Activated naive CD4-positive, alpha-beta T cell treated with anti-CD3 and anti-CD28 coated beads for 36 hours (primary cell): Measurements from ENCODE around the gene PRLR. TPM values are rescaled to one million over a fixed set of nuclear protein-coding genes. Genes with fewer than 3 reads are reported as not detected.
"Not testable (repeated sequence)": the region's sequence is repeated elsewhere in the genome, so short reads cannot be mapped to it uniquely, and the experiment has no call there.

Experiments
- CTCF ChIA-PET: fragments of 350-600 bp; sonication (Branson Sonifier 250); formaldehyde crosslinking; loops from one replicate; lab custom pipeline; 2021; ENCODE audit warnings: antibody characterized with exemption; lab: Charles Lee
- DNase-seq: peaks from one replicate; pipeline ENCODE4 v3.0.0-alpha.2; 2020
- H3K27ac Mint-ChIP-seq: one replicate; pipeline ENCODE4 v1.8.0; 2021; ENCODE audit warnings: mild to moderate bottlenecking, mixed read lengths
- H3K27me3 Mint-ChIP-seq: one replicate; pipeline ENCODE4 v1.8.0; 2021; ENCODE audit warnings: low read depth, mixed read lengths
- H3K36me3 Mint-ChIP-seq: one replicate; pipeline ENCODE4 v1.8.0; 2021; ENCODE audit warnings: low read depth, mixed read lengths
- H3K4me1 Mint-ChIP-seq: one replicate; pipeline ENCODE4 v1.8.0; 2021; ENCODE audit warnings: low read depth, mixed read lengths
- H3K4me3 Mint-ChIP-seq: one replicate; pipeline ENCODE4 v1.8.0; 2021; ENCODE audit warnings: mild to moderate bottlenecking, moderate library complexity, mixed read lengths
- H3K9me3 Mint-ChIP-seq: one replicate; pipeline ENCODE4 v1.8.0; 2021; ENCODE audit warnings: mixed read lengths
- intact Hi-C: fragments of 100-400 bp; cut with micrococcal nuclease; formaldehyde crosslinking; loops from one replicate; pipeline ENCODE4 v1.15.1; 2023
- total RNA-seq, 2 experiments: library from RNA; stranded (reverse); gene quantifications; one replicate each; pipeline ENCODE4 v1.2.3, GENCODE V29; 2021

The PRLR gene
- total RNA-seq, 2 experiments from 2014 or later = not detected

DNA sequence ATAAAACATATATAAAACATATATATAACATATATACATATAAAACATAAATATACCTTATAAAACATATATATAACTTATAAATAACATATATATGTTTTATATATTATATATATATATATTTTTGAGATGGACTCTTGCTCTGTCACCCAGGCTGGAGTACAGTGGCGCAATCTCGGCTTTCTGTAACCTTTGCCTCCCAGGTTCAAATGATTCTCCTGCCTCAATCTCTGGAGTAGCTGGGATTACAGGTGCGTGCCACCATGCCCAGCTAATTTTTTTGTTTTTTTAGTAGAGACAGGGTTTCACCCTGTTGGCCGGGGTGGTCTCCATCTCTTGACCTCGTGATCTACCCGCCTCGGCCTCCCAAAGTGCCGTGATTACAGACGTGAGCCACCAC is 128.6 kb downstream of the PRLR start:
- CTCF ChIA-PET, H3K4me3 Mint-ChIP-seq, H3K9me3 Mint-ChIP-seq, H3K36me3 Mint-ChIP-seq, H3K27ac Mint-ChIP-seq, H3K4me1 Mint-ChIP-seq, intact Hi-C loops, DNase-seq: not testable (repeated sequence)
- H3K27me3 Mint-ChIP-seq = peaks cover 24% of the 10 kb centered on the region

- Mint-ChIP-seq H3K27ac (no peak overlapping the region), H3K4me1 (no peaks in the 10 kb centered on the region), H3K4me3 (no peak overlapping the region), H3K27me3 (peaks cover 19% of the 10 kb centered on the region), H3K9me3 (no peaks in the 10 kb centered on the region), H3K36me3 (no peaks in the 10 kb centered on the region)
- DNase-seq = no peak
- CTCF ChIA-PET = no interaction called here
- intact Hi-C loops = no loop called here
These were observed 129.3 kb downstream of the PRLR start for GRCh38 chr5:35101016-35101415.

- no peak for DNase-seq
- Mint-ChIP-seq H3K36me3 (no peaks in the 10 kb centered on the region), H3K4me1 (no peaks in the 10 kb centered on the region), H3K4me3 (no peak overlapping the region), H3K27ac (no peak overlapping the region), H3K9me3 (no peaks in the 10 kb centered on the region), H3K27me3 (peaks cover 8% of the 10 kb centered on the region)
- CTCF ChIA-PET = no interaction called here
- intact Hi-C loops = no loop called here
These were observed 132.1 kb downstream of the PRLR start for GRCh38 chr5:35098214-35098613.

DNA sequence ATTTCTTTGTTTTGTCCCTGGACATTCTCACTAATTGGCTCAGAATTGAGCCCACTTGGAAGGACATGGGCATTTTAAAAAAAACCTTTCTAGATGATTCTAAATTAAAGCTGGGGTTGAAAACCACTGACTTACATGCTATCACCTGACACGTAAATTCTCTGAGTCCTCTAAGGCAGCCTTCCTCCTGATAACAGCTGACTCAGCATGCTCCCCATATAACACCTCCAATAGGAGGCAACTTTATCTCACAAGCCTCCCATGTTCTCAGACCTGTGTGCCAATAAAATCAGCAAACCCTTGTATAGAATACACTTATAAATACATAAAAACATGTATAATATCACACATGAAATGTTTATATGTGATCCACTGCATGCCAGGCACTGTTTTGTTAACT is 133.4 kb downstream of the PRLR start:
- Mint-ChIP-seq H3K4me3 (no peak overlapping the region), H3K27ac (no peak overlapping the region), H3K27me3 (peaks cover 1% of the 10 kb centered on the region), H3K36me3 (no peaks in the 10 kb centered on the region), H3K4me1 (no peaks in the 10 kb centered on the region), H3K9me3 (no peaks in the 10 kb centered on the region)
- CTCF ChIA-PET = no interaction called here
- DNase-seq = no peak
- intact Hi-C loops = no loop called here

DNA sequence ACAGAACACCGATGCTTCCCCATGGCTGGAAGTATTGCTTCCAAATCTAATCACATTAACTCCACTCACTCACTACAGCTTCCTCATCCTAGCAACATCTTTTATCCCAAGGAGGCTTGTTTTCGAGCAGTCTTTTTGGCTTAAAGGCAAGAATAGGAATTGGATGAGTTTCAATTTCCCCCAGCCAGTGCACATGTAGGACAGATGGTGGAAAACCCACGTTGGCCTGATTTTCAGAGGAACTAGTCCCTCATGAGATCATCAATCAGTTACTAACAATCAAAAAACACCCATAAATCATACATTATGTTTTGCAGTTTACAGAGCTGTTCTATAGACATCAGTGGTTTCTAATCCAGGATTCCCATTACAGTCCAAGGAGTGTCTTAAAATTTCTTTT is 134.1 kb downstream of the PRLR start:
- Mint-ChIP-seq H3K9me3 (no peaks in the 10 kb centered on the region), H3K27me3 (no peaks in the 10 kb centered on the region), H3K4me3 (no peak overlapping the region), H3K36me3 (no peaks in the 10 kb centered on the region), H3K27ac (no peak overlapping the region), H3K4me1 (no peaks in the 10 kb centered on the region)
- CTCF ChIA-PET = no interaction called here
- no peak for DNase-seq
- intact Hi-C loops = no loop called here

DNA sequence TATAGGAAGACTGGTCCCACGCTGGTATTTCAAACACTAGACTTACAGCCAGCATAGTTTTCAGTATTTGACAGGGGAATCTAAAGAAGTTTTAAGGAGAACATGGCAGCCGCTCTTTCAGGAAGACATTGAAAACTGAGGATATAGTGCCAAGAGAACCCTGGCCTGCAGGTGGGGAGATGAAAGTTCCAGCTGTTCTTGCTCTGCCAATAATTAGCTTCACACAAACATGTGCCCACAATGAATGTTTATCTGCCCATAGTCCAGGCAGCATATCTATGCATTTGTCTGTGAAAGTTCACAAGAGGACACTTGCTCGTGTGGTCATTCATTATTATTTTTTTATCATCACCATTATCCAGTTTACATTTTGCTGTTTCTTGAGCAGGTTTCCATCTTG is 134.9 kb downstream of the PRLR start:
- intact Hi-C loops = no loop called here
- H3K27ac Mint-ChIP-seq = no peak overlapping the region
- H3K27me3 Mint-ChIP-seq = no peaks in the 10 kb centered on the region
- no peaks in the 10 kb centered on the region for H3K9me3 Mint-ChIP-seq
- H3K4me1 Mint-ChIP-seq = no peaks in the 10 kb centered on the region
- CTCF ChIA-PET = no interaction called here
- no peak for DNase-seq
- no peaks in the 10 kb centered on the region for H3K36me3 Mint-ChIP-seq
- no peak overlapping the region for H3K4me3 Mint-ChIP-seq

DNA sequence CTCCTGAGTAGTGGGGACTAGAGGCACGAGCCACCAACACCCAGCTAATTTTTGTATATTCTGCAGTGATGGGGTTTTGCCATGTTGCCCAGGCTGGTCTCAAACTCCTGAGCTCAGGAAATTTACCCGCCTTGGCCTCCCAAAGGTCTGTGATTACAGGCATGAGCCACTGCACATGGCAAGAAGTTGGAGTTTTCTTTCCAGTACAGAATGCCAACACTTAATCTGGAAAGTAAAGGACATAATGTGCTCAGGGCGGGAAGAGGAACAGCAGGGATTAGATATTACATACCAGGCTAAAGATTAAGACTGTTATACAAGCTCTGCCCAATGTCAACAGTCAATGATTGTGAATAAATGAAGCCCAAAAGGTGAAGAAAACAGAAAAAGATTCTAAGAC is 135.3 kb downstream of the PRLR start:
- Mint-ChIP-seq H3K4me1 (no peaks in the 10 kb centered on the region), H3K4me3 (no peak overlapping the region), H3K27me3 (no peaks in the 10 kb centered on the region), H3K36me3 (no peaks in the 10 kb centered on the region), H3K9me3 (no peaks in the 10 kb centered on the region), H3K27ac (no peak overlapping the region)
- no peak for DNase-seq
- CTCF ChIA-PET = no interaction called here
- intact Hi-C loops = no loop called here

DNA sequence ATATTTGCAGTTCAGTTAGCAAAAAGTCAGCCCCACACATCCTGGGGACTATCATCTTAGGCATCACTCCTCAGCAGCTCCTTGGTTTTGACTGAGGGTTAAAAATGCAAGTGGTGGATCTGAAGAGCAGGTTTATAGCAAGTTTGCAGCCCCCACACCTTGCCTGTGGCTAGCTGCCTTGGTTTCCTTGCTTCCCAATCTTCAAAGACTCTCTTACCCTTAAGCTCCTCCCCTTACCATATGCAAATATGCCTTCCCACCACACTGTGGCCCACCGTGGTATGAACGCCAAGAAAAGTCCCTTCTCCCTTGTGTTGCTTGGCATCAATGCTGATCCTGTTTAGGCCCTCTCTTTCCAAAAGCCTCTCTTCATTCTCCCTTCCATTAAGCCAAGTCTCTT is 137.6 kb downstream of the PRLR start:
- DNase-seq = no peak
- Mint-ChIP-seq H3K9me3 (no peaks in the 10 kb centered on the region), H3K27me3 (no peaks in the 10 kb centered on the region), H3K36me3 (no peaks in the 10 kb centered on the region), H3K27ac (no peak overlapping the region), H3K4me1 (no peaks in the 10 kb centered on the region), H3K4me3 (no peak overlapping the region)
- CTCF ChIA-PET = interaction anchor here (1.0 kb wide), 1 partner anchor 90 kb away, joined by 3 read pairs; no protein-coding TSS in a partner anchor
- intact Hi-C loops = no loop called here

- Mint-ChIP-seq H3K27ac (no peak overlapping the region), H3K4me3 (no peak overlapping the region), H3K9me3 (no peaks in the 10 kb centered on the region), H3K27me3 (no peaks in the 10 kb centered on the region), H3K36me3 (no peaks in the 10 kb centered on the region), H3K4me1 (no peaks in the 10 kb centered on the region)
- intact Hi-C loops = no loop called here
- DNase-seq = no peak
- CTCF ChIA-PET = interaction anchor here (1.0 to 4.4 kb wide), 3 partner anchors 91 to 835 kb away, joined by 3 to 23 read pairs (median 8); no protein-coding TSS in a partner anchor
These were observed 138.6 kb downstream of the PRLR start for GRCh38 chr5:35091704-35092103.

DNA sequence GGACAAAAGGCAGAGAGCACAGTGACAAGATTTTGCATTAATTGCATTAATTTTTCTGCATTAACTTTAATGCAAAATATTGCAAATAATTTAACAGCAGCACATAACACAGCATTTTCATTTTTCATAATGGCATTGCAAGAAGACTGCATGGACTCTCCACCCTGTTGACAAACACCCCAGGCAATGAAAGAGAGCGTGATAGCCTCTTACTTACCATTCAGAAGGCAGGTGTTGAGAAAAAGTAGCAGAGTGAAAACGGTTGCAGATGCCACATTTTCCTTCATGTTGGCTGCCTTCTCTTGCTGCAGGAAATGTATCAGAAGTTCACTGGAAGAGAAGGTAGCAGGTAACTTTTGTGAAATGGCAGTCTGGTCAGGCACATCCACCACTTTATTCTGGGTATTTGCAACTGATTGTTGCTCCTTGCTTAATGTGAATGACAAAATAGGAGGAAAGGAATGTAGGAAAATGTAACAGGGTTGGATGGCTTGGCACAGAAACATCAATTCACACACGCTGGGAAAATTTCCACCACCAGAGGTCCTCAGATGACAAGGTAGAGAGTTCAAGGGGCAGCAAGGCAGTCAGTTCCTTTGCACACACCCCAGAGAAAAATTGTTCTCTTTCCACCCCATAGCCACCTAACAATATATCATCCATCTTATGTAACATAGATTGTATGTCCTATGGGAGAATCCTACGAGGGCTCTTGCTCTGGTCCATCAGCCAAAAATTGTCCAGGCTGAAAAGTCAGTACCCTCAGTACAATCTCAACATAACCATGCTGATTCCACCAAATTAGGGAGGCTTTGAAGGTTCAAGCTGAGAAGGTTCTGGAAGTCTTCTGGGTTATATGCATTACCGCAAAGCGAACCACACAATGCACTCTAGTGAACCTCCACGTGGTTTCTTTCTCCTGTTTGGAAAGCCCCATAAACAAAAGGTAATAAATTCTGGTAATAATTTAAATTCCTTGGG is 140.7 kb downstream of the PRLR start:
- Mint-ChIP-seq H3K4me1 (no peaks in the 10 kb centered on the region), H3K4me3 (no peak overlapping the region), H3K27me3 (peaks cover 4% of the 10 kb centered on the region), H3K27ac (no peak overlapping the region), H3K36me3 (no peaks in the 10 kb centered on the region), H3K9me3 (no peaks in the 10 kb centered on the region)
- intact Hi-C loops = loop anchor here (1.0 to 5.0 kb wide), 7 partner anchors 94 to 854 kb away; no protein-coding TSS in a partner anchor
- CTCF ChIA-PET = interaction anchor here (0.6 to 4.4 kb wide), 6 partner anchors 93 to 837 kb away, joined by 3 to 23 read pairs (median 5); no protein-coding TSS in a partner anchor
- DNase-seq = peak; percentile 79

- no peaks in the 10 kb centered on the region for H3K9me3 Mint-ChIP-seq
These were observed 142.3 kb downstream of the PRLR start for GRCh38 chr5:35087991-35088390.

DNA sequence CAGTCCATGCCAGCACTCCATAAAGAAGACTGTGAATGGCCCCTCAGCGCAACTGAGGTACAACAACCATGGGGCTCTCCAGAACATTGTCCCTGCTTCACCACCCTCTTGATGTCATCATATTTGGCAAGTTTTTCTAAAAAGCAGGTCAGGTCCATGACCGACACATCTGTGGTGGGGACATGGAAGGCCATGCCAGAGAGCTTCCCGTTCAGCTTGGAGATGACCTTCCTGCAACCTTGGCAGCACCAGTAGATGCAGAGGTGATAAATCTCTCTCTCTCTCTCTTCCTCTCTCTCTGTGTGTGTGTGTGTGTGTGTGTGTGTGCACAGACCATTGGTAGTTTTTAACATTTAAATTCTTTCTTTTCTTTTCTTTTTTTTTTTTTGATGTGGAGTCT is 147.1 kb downstream of the PRLR start:
- CTCF ChIA-PET = no interaction called here
- no peak for DNase-seq
- no peak overlapping the region for H3K4me3 Mint-ChIP-seq
- H3K27ac Mint-ChIP-seq = no peak overlapping the region
- H3K9me3 Mint-ChIP-seq = no peaks in the 10 kb centered on the region
- intact Hi-C loops = no loop called here
- no peaks in the 10 kb centered on the region for H3K4me1 Mint-ChIP-seq
- H3K36me3 Mint-ChIP-seq = no peaks in the 10 kb centered on the region
- peaks cover 8% of the 10 kb centered on the region for H3K27me3 Mint-ChIP-seq

More at GRCh38 chr5:35087991-35088390, 142.3 kb downstream of the PRLR start:
- Mint-ChIP-seq H3K4me3 (no peak overlapping the region), H3K36me3 (no peaks in the 10 kb centered on the region), H3K27me3 (peaks cover 4% of the 10 kb centered on the region), H3K27ac (no peak overlapping the region), H3K4me1 (no peaks in the 10 kb centered on the region)
- CTCF ChIA-PET = interaction anchor here (0.9 to 4.4 kb wide), 3 partner anchors 48 to 839 kb away, joined by 3 to 23 read pairs (median 3); no protein-coding TSS in a partner anchor
- no peak for DNase-seq
- intact Hi-C loops = loop anchor here (5.0 kb wide), 1 partner anchor 559 kb away; no protein-coding TSS in a partner anchor

DNA sequence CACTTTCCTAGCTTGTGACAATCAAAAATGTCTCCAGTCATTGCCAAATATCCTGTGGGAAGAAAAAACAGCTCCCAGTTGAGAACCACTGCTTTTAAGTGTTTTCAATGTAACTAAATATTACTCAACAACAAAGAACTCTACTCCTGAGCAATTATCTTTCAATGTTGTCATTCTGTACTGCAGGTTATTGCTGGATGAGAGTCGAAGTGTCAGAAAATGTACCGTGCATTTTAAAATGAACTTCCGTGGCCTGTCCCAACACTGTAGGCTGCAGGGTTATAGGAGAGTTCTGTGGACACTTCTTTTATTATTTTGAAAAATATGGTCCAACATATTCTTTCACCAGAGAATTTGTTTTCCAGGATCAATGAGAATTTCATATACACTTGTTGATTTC is 147.8 kb downstream of the PRLR start:
- DNase-seq = no peak
- Mint-ChIP-seq H3K27ac (no peak overlapping the region), H3K27me3 (peaks cover 9% of the 10 kb centered on the region), H3K36me3 (no peaks in the 10 kb centered on the region), H3K4me1 (no peaks in the 10 kb centered on the region), H3K9me3 (no peaks in the 10 kb centered on the region), H3K4me3 (no peak overlapping the region)
- intact Hi-C loops = no loop called here
- CTCF ChIA-PET = no interaction called here
